Measurements from ENCODE around the gene RFC4.

DNA sequence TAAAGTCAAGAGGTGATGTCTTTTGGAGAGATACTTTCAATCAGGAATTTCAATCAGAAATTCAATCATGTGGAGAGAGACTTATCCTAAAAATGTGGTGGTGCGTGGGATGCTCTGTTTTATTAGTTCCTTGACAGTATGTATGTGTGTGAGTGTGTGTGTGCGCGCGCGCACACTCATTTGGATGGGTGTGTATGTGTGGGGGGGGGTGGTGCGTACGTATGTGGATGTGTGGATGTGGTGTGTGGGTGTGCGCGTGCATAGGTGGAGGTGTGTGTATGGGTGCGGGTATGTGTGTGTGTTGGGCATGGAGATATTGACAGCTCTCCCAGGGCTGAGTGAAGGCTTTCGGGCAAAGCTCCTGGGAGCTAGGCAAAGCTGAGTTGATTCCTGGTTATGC is 38.6 kb upstream of the RFC4 start:
- TF ChIP-seq, protein P1, sequence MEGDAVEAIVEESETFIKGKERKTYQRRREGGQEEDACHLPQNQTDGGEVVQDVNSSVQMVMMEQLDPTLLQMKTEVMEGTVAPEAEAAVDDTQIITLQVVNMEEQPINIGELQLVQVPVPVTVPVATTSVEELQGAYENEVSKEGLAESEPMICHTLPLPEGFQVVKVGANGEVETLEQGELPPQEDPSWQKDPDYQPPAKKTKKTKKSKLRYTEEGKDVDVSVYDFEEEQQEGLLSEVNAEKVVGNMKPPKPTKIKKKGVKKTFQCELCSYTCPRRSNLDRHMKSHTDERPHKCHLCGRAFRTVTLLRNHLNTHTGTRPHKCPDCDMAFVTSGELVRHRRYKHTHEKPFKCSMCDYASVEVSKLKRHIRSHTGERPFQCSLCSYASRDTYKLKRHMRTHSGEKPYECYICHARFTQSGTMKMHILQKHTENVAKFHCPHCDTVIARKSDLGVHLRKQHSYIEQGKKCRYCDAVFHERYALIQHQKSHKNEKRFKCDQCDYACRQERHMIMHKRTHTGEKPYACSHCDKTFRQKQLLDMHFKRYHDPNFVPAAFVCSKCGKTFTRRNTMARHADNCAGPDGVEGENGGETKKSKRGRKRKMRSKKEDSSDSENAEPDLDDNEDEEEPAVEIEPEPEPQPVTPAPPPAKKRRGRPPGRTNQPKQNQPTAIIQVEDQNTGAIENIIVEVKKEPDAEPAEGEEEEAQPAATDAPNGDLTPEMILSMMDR (IDR thresholded peaks at IDR 0.05; ENCODE audit: extremely low read depth in 1 of 2, insufficient read depth in 1 of 2, low read depth in 1 of 2, low read length in 2 of 2), result no peak
- TF ChIP-seq EZH2 (IDR thresholded peaks at IDR 0.05; ENCODE audit: borderline replicate concordance, low read depth, low read length, severe bottlenecking) (no peak), POLR2AphosphoS5 (IDR thresholded peaks at IDR 0.05; ENCODE audit: insufficient read depth, low read depth, low read length) (no peak), POLR2A (IDR thresholded peaks at IDR 0.05; ENCODE audit: low read depth, low read length) (no peak), MYC (IDR thresholded peaks at IDR 0.05; ENCODE audit: low read depth, low read length) (no peak)

All from endothelial cell of umbilical vein (primary cell).